ENCODE results near the gene BRSK1. TPM values are rescaled to one million over a fixed set of nuclear protein-coding genes. Genes with fewer than 3 reads are reported as not detected.

The BRSK1 gene
- total and polyA plus RNA-seq, 3 donors from 2014 or later: 12.8 to 20.7 (median 14.9) TPM

DNA sequence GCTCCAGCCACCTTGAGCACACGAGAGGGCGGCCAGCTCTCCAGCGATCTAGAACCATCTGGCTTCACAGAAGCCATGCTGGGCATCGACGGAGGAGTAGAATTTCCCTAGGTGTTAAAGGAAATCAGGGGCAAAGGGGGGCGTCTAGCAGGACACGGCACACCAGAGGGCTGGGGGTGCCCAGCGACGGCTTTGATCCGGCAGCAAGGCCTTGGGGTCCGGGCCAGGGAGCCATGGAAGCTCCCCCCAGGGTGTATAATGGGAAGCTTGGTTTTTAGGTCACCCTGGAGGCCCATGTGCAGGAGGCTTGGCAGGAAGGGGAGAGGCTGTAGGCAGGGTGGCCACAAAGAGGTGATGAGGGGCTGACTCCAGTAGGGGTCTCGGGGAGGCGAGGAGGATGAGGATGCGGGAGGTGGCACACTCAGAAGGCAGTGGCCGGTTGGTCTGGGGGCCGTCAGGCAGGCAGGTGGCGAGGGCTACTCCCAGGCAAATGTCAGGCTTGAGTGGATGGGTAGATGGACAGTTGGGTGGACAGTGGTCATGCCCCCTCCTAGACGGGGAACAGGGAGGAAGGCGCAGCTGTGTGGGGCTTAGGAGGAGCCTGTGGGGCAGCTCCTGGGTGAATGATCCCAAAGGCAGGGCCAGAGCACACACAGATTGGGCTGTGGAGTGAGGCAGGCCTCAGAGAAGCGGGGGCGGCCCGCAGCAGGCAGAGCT lies 61.5 kb downstream of the BRSK1 start:
- no peaks in the 10 kb centered on the region for H3K9me3 ChIP-seq
- WGBS, 2 donors: 87 to 88% methylated on average over 17 to 22 of the region's 22 CpGs
- intact Hi-C loops (cut with DNase I; ENCODE audit: low total_unique reads): no loop called here
- TF ChIP-seq POLR2A (IDR thresholded peaks at IDR 0.05): no peak
- TF ChIP-seq, protein P1, sequence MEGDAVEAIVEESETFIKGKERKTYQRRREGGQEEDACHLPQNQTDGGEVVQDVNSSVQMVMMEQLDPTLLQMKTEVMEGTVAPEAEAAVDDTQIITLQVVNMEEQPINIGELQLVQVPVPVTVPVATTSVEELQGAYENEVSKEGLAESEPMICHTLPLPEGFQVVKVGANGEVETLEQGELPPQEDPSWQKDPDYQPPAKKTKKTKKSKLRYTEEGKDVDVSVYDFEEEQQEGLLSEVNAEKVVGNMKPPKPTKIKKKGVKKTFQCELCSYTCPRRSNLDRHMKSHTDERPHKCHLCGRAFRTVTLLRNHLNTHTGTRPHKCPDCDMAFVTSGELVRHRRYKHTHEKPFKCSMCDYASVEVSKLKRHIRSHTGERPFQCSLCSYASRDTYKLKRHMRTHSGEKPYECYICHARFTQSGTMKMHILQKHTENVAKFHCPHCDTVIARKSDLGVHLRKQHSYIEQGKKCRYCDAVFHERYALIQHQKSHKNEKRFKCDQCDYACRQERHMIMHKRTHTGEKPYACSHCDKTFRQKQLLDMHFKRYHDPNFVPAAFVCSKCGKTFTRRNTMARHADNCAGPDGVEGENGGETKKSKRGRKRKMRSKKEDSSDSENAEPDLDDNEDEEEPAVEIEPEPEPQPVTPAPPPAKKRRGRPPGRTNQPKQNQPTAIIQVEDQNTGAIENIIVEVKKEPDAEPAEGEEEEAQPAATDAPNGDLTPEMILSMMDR (IDR thresholded peaks at IDR 0.05): no peak
- no peak overlapping the region for H3K27ac ChIP-seq
- H3K36me3 ChIP-seq (ENCODE audit: low read depth, missing control alignments): no peaks in the 10 kb centered on the region
- no peaks in the 10 kb centered on the region for H3K27me3 ChIP-seq
- no peak for DNase-seq
- peaks cover 15% of the 10 kb centered on the region for H3K4me1 ChIP-seq
- no peak overlapping the region for H3K4me3 ChIP-seq

GRCh38 chr19:55345818-55346724 lies 62.3 kb downstream of the BRSK1 start:
- WGBS, 2 donors: 80 to 87% methylated on average over 10 to 43 of the region's 43 CpGs
- H3K4me1 ChIP-seq: peaks cover 7% of the 10 kb centered on the region
- no peaks in the 10 kb centered on the region for H3K36me3 ChIP-seq (ENCODE audit: low read depth, missing control alignments)
- DNase-seq: peak; percentile 33
- no peak overlapping the region for H3K27ac ChIP-seq
- intact Hi-C loops (cut with DNase I; ENCODE audit: low total_unique reads): no loop called here
- no peaks in the 10 kb centered on the region for H3K9me3 ChIP-seq
- no peak overlapping the region for H3K4me3 ChIP-seq
- no peaks in the 10 kb centered on the region for H3K27me3 ChIP-seq
- no peak for TF ChIP-seq POLR2A (IDR thresholded peaks at IDR 0.05)
- TF ChIP-seq, protein P1 (IDR thresholded peaks at IDR 0.05): no peak

DNA sequence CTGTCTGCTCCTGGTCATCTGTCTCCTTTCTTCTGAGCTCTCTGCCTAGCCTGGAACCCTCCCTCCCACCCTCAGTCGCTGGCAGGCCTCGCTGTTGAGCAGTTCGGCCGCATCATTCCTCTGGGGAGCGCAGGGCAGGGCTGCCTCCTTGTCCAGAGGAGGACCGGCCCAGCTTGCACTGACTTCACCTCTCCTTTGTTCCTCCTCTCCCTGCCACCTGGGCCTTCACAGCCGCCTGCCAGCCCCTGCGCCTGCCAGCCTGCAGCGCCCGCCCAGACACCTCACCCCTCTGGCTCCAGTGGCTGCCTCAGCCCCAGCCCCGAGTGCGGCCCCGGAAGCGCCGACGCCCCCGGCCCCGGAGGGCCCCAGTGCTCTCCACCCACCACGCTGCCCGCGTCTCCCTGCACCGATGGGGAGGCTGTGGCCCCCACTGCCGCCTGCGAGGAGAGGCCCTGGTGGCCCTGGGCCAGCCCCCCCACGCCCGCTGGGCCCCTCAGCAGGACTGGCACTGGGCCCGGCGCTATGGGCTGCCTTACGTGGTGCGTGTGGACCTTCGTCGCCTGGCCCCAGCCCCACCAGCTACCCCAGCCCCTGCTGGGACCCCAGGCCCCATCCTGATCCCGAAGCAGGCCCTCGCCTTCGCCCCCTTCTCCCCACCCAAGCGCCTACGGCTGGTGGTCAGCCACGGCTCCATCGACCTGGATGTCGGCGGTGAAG lies 63.1 kb downstream of the BRSK1 start:
- no peak for DNase-seq
- H3K36me3 ChIP-seq (ENCODE audit: low read depth, missing control alignments): no peaks in the 10 kb centered on the region
- H3K9me3 ChIP-seq: no peaks in the 10 kb centered on the region
- 86 to 94% methylated on average over 9 to 32 of the region's 41 CpGs for WGBS, 2 donors
- no peaks in the 10 kb centered on the region for H3K4me1 ChIP-seq
- no peak overlapping the region for H3K4me3 ChIP-seq
- intact Hi-C loops (cut with DNase I; ENCODE audit: low total_unique reads): no loop called here
- TF ChIP-seq, protein P1 (IDR thresholded peaks at IDR 0.05): no peak
- no peak for TF ChIP-seq POLR2A (IDR thresholded peaks at IDR 0.05)
- H3K27me3 ChIP-seq: no peaks in the 10 kb centered on the region
- no peak overlapping the region for H3K27ac ChIP-seq

- no peak for TF ChIP-seq POLR2A (IDR thresholded peaks at IDR 0.05)
- TF ChIP-seq, protein P1 (IDR thresholded peaks at IDR 0.05): no peak
- intact Hi-C loops (cut with DNase I; ENCODE audit: low total_unique reads): no loop called here
Measured at GRCh38 chr19:55347442-55348009, 63.7 kb downstream of the BRSK1 start.

More at GRCh38 chr19:55347442-55348009, 63.7 kb downstream of the BRSK1 start:
- no peak for DNase-seq
- Histone ChIP-seq H3K36me3 (ENCODE audit: low read depth, missing control alignments) (no peaks in the 10 kb centered on the region), H3K27ac (no peak overlapping the region), H3K4me1 (no peaks in the 10 kb centered on the region), H3K4me3 (no peak overlapping the region), H3K9me3 (no peaks in the 10 kb centered on the region), H3K27me3 (no peaks in the 10 kb centered on the region)
- WGBS, 2 donors: 71 to 86% methylated on average over 4 to 7 of the region's 10 CpGs

Measured in testis (tissue), 3 donors.